Activated CD4-positive, alpha-beta T cell treated with anti-CD3 and anti-CD28 coated beads for 1 hour (primary cell): ENCODE results near the gene MORN1.

ENCODE experiments used
- DNase-seq: peaks from one replicate; pipeline ENCODE4 v3.0.0-alpha.2; 2020

The MORN1 gene

GRCh38 chr1:2287649-2288048 lies 103.7 kb downstream of the MORN1 start:
- DNase-seq = no peak

- DNase-seq = no peak
Observed at GRCh38 chr1:2286923-2287322, 104.4 kb downstream of the MORN1 start.

- DNase-seq = no peak
Observed at GRCh38 chr1:2284932-2285331, 106.4 kb downstream of the MORN1 start.

GRCh38 chr1:2283991-2284895 lies 107.1 kb downstream of the MORN1 start:
- DNase-seq = no peak

- DNase-seq = no peak
Observed at GRCh38 chr1:2283371-2283990, 107.9 kb downstream of the MORN1 start.

GRCh38 chr1:2282556-2283270 lies 108.6 kb downstream of the MORN1 start:
- DNase-seq = no peak

- DNase-seq = no peak
Observed at GRCh38 chr1:2279817-2280216, 111.5 kb downstream of the MORN1 start.

GRCh38 chr1:2279210-2279639 lies 112.1 kb downstream of the MORN1 start:
- DNase-seq = no peak

- DNase-seq = no peak
Observed at GRCh38 chr1:2278591-2279209, 112.7 kb downstream of the MORN1 start.

- no peak for DNase-seq
Observed at GRCh38 chr1:2277741-2278488, 113.4 kb downstream of the MORN1 start.

GRCh38 chr1:2276803-2277580 lies 114.4 kb downstream of the MORN1 start:
- DNase-seq = no peak

- no peak for DNase-seq
Observed at GRCh38 chr1:2275796-2276536, 115.4 kb downstream of the MORN1 start.

- DNase-seq = no peak
Observed at GRCh38 chr1:2274929-2275475, 116.4 kb downstream of the MORN1 start.

- DNase-seq = no peak
Observed at GRCh38 chr1:2274231-2274928, 117.0 kb downstream of the MORN1 start.

- DNase-seq = no peak
Observed at GRCh38 chr1:2273401-2274090, 117.8 kb downstream of the MORN1 start.

- no peak for DNase-seq
Observed at GRCh38 chr1:2272686-2273400, 118.5 kb downstream of the MORN1 start.

GRCh38 chr1:2271841-2272655 lies 119.3 kb downstream of the MORN1 start:
- DNase-seq = no peak
